Breast epithelium (tissue), 4 donors: ENCODE measurements around the gene RASGRF2. TPM values are rescaled to one million over a fixed set of nuclear protein-coding genes. Genes with fewer than 3 reads are reported as not detected.
"Not testable (repeated sequence)": the region's sequence is repeated elsewhere in the genome, so short reads cannot be mapped to it uniquely, and the experiment has no call there.

Experiments
- DNase-seq, 2 donors: peaks; one replicate each; pipeline ENCODE4 v3.0.0-alpha.2; 2019; ENCODE audit warnings: low spot score in 2 of 2
- H3K27ac ChIP-seq, 2 donors: fragments of 200-600 bp; sonication (generic) in 1 of 2; one replicate each; pipeline ENCODE4 v1.5.1; 2016 to 2019; ENCODE audit warnings: mild to moderate bottlenecking in 1 of 2
- H3K27me3 ChIP-seq, 2 donors: fragments of 200-600 bp; sonication (generic) in 1 of 2; one replicate each; pipeline versions ENCODE4 v1.5.1 to v1.6.0; 2017 to 2019; ENCODE audit warnings: control low read depth in 1 of 2, mild to moderate bottlenecking in 1 of 2
- H3K36me3 ChIP-seq: fragments of 200-600 bp; one replicate; pipeline ENCODE4 v1.5.1; 2019
- H3K4me1 ChIP-seq, 2 donors: fragments of 200-600 bp; sonication (generic); one replicate each; pipeline ENCODE4 v1.5.1; 2016 to 2019; ENCODE audit warnings: control low read depth in 1 of 2
- H3K4me3 ChIP-seq, 3 donors: fragments of 200-600 bp; sonication (generic); 1 replicate in 2 of 3; 2 replicates in 1 of 3; pipeline ENCODE4 v1.5.1; 2016 to 2019; ENCODE audit warnings: mild to moderate bottlenecking in 3 of 3, moderate library complexity in 2 of 3
- H3K9me3 ChIP-seq, 2 donors: fragments of 200-600 bp; sonication (generic) in 1 of 2; one replicate each; pipeline ENCODE4 v1.5.1; 2016 to 2019; ENCODE audit warnings: control low read depth in 1 of 2
- CTCF ChIP-seq, 3 donors: fragments of 450-650 bp; IDR thresholded peaks; one replicate each; pipeline ENCODE4 v1.5.1; 2016 to 2017; ENCODE audit warnings: antibody characterized with exemption in 3 of 3, mild to moderate bottlenecking in 3 of 3, moderate library complexity in 3 of 3
- POLR2A ChIP-seq: fragments of 450-650 bp; IDR thresholded peaks from one replicate; pipeline ENCODE4 v1.6.1; 2016; ENCODE audit warnings: antibody characterized with exemption, mild to moderate bottlenecking, moderate library complexity
- POLR2AphosphoS5 ChIP-seq, 3 donors: sonication (generic); formaldehyde crosslinking; IDR thresholded peaks; one replicate each; pipeline ENCODE4 v1.6.1; 2017; ENCODE audit warnings: antibody characterized with exemption in 3 of 3
- intact Hi-C: fragments of 100-400 bp; cut with DNase I; formaldehyde crosslinking; loops from one replicate; pipeline ENCODE4 v1.15.1; 2023; ENCODE audit warnings: low total_unique reads
- total RNA-seq, 3 donors: library from RNA; depleted of rRNA; stranded (reverse); fragments of >200 nt; gene quantifications; one replicate each; pipeline ENCODE4 v1.1.0, GENCODE V29; 2016

Gene RASGRF2
- total RNA-seq, 3 donors from 2014 or later = 6.1 to 15.7 (median 11.1) TPM

GRCh38 chr5:81121836-81122630 lies 161.9 kb downstream of the RASGRF2 start:
- no peak for DNase-seq
- Histone ChIP-seq H3K27me3 (no peaks in the 10 kb centered on the region), H3K36me3 (no peaks in the 10 kb centered on the region), H3K27ac (no peak overlapping the region), H3K4me3 (no peak overlapping the region), H3K4me1 (no peaks in the 10 kb centered on the region), H3K9me3 (no peaks in the 10 kb centered on the region)
- intact Hi-C loops = no loop called here
- TF ChIP-seq POLR2AphosphoS5 (IDR thresholded peaks at IDR 0.05) (no peak), CTCF (IDR thresholded peaks at IDR 0.05) (no peak), POLR2A (no peak)

GRCh38 chr5:81124689-81125088 lies 164.5 kb downstream of the RASGRF2 start:
- H3K4me1 ChIP-seq, intact Hi-C loops, DNase-seq, H3K4me3 ChIP-seq, H3K36me3 ChIP-seq, H3K27ac ChIP-seq, H3K9me3 ChIP-seq, H3K27me3 ChIP-seq: not testable (repeated sequence)

GRCh38 chr5:81125959-81126358 lies 165.8 kb downstream of the RASGRF2 start:
- no peaks in the 10 kb centered on the region for H3K27me3 ChIP-seq
- no peaks in the 10 kb centered on the region for H3K4me1 ChIP-seq
- TF ChIP-seq POLR2AphosphoS5 (IDR thresholded peaks at IDR 0.05) (no peak), POLR2A (no peak), CTCF (IDR thresholded peaks at IDR 0.05) (no peak)
- DNase-seq = no peak
- no peak overlapping the region for H3K27ac ChIP-seq
- no peaks in the 10 kb centered on the region for H3K9me3 ChIP-seq
- intact Hi-C loops = no loop called here
- H3K36me3 ChIP-seq = no peaks in the 10 kb centered on the region
- no peak overlapping the region for H3K4me3 ChIP-seq

GRCh38 chr5:81128416-81128815 lies 168.3 kb downstream of the RASGRF2 start:
- intact Hi-C loops = no loop called here
- TF ChIP-seq POLR2A (no peak), POLR2AphosphoS5 (IDR thresholded peaks at IDR 0.05) (no peak), CTCF (IDR thresholded peaks at IDR 0.05) (no peak)
- H3K9me3 ChIP-seq = no peaks in the 10 kb centered on the region
- H3K4me3 ChIP-seq = no peak overlapping the region
- H3K36me3 ChIP-seq = no peaks in the 10 kb centered on the region
- no peaks in the 10 kb centered on the region for H3K4me1 ChIP-seq
- H3K27ac ChIP-seq = no peak overlapping the region
- no peak for DNase-seq
- no peaks in the 10 kb centered on the region for H3K27me3 ChIP-seq

- H3K9me3 ChIP-seq = no peaks in the 10 kb centered on the region
- no peaks in the 10 kb centered on the region for H3K4me1 ChIP-seq
- H3K27me3 ChIP-seq = no peaks in the 10 kb centered on the region
- no peaks in the 10 kb centered on the region for H3K36me3 ChIP-seq
- DNase-seq = no peak
- intact Hi-C loops = no loop called here
- TF ChIP-seq CTCF (IDR thresholded peaks at IDR 0.05) = no peak
- TF ChIP-seq POLR2A = no peak
- no peak for TF ChIP-seq POLR2AphosphoS5 (IDR thresholded peaks at IDR 0.05)
- no peak overlapping the region for H3K27ac ChIP-seq
- no peak overlapping the region for H3K4me3 ChIP-seq
These were observed 172.2 kb downstream of the RASGRF2 start for GRCh38 chr5:81132381-81132780.
